Stimulated activated CD4-positive, alpha-beta T cell treated with anti-CD3 and anti-CD28 coated beads, Interleukin-2, amount 100 ng/mL, for 48 hours (primary cell): ENCODE results near the gene FURIN.
"Not testable (repeated sequence)": the region's sequence is repeated elsewhere in the genome, so short reads cannot be mapped to it uniquely, and the experiment has no call there.

Experiments
- DNase-seq, 2 donors: peaks; one replicate each; pipeline ENCODE4 v3.0.0-alpha.2; 2020

The FURIN gene

DNA sequence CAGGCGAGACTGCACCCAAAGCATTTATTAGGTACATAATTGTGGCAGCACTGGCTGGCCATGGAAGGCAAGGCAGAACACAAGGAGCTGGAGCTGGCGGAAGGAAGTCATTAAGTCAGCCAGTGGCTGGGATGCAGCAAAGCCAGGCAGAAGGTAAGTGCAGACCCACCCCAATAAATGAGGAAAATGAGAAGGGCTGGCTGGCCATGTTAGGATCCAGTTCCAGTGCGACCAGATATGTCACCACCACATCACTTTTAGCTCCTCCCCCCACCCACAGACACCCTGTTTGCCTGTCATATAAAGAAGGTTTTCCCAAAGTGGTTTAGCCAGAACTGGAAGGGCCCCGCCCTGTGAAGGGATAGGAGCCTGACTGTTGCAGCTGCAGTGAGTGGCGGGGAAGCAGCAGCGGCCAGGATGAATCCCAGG lies at the start of gene FURIN:
Gene FURIN (plus strand): TSS at position 328 of the 429 bp plus-strand sequence. CDS start 7,153 bp downstream, outside the sequence.
- DNase-seq = no peak

DNA sequence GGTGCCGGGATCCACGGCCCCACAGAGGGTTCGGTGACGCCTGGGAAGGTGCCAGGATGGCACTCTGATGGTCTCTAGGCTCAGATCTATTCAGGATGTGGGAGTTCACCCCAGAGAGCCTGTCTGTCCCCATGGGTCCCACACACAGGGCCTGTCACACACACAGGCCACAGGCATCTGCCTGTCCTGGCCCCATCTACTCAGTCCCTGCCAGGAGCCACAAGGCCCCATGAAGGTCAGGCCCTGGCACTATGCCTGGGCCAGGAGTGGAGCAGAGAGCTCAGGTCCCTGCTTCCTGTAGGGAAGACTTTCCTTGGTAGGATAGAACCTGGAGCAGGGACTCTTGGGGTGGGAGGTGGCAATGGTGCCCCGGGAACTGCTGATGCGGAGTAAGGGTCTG lies 49.0 kb upstream of the FURIN start:
- no peak for DNase-seq

DNA sequence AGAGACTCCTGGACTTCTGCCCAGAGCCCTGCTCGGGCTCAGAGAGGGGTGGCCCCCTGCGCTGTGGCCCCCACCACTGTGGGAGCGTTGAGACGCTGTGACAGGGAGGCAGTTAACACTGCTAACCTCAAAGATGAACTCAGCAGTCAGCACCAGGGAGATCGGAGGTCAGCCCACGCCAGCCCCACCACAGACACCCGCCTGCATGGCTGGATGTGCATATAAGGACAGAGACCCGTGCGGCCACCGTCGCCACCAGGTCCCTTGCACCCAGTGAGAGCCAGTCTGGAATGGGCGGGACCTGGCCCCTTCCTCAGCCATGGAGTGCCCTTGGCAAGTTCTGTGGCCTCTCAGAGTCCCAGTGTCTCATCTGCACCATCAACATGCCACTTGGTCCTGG lies 48.5 kb upstream of the FURIN start:
- DNase-seq = no peak

DNA sequence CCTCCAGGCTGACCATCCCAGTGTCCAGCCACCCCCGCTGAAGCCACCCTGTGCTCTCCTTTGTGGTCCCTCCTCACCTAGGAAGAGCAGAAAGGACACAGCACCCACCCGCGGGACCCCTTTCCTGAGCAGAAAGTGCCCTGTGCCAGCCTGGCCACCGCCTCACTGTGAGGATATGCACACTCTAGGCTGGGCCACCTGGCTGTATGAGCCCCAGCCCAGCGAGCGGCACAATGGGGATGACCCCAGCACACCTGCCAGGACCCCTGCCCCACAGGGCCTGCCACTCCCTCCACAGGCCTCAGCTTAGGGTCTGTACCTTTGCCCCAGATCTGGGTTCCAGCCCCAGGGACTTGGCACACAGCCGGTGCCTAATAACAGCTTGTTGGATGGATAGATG lies 47.9 kb upstream of the FURIN start:
- DNase-seq = no peak

DNA sequence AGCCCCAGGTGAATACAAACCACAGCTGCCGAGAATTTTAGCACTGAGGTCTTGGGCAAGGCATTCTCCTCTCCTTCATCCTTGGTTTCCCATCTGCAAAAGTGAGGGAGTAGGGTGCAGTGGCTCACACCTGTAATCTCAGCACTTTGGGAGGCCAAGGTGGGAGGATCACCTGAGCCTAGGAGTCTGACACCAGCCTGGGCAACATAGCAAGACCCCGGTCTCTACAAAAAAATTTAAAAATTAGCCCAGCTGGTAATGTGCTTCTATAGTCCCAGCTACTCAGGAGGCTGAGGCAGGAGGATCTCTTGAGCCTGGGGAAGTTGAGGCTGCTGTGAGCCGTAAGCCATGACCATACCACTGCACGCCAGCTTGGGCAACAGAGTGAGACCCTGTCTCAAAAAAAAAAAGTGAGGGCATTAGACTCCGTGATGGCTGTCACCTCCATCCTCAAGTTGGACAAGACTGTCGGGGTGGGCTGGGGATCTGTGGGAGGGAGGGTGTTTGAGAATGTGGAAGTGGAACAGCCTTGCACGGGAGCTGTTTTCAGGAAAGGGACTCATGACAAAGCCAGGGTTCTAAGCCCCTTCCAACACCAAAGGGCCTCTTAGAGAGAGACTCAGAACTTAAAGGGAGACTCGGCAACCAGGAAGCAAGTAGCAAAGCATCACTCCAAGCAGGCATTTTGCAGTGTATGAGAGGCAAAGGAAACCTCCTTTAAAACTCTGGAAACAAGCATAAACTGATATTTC lies 46.0 kb upstream of the FURIN start:
- DNase-seq = no peak

DNA sequence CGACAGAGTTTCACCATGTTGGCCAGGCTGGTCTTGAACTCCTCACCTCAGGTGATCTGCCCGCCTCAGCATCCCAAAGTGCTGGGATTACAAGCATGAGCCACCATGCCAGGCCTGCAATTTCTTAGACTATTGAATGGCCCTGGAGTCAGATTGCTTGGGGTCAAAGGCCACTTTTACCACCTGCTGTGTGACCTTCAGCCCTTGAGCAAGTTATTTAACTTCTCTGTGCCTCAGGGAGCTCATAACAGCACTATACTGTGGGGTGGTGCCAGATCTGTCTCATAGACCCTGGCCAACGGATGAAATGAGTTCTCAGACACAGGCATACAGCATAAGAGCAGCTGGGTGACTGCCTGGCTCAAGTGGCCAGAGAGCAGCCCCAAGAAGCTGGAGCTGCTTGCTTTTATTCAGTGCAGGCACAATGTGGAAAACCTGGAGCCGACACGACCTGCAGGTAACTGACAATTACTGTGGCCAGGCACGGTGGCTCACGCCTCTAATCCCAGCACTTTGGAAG lies 44.9 kb upstream of the FURIN start:
- DNase-seq = no peak

DNA sequence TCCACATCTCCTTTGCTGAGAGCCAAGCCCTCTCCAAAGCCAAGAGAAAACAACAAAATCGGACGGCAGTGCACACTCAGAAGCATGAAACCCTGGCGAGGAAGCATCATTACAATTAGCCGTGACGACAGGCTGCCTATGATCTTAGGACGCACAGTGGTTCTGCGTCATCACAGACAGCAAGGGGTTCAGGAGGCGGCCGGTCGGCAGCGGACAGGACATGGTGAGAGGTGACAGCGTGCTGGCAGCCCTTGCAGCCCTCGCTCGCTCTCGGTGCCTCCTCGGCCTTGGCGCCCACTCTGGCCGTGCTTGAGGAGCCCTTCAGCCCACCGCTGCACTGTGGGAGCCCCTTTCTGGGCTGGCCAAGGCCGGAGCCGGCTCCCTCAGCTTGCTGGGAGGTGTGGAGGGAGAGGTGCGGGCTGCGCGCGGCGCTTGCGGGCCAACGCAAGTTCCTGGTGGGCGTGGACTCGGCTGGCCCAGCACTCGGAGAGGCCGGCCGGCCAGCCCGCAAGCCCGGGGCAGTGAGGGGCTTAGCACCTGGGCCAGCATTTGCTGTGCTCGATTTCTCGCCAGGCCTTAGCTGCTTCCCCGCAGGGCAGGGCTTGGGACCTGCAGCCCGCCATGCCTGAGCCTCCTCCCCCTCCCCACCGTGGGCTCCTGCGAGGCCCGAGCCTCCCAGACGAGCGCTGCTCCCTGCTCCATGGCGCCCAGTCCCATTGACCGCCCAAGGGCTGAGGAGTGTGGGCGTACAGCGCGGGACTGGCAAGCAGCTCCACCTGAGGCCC lies 43.1 kb upstream of the FURIN start:
- DNase-seq = not testable (repeated sequence)

DNA sequence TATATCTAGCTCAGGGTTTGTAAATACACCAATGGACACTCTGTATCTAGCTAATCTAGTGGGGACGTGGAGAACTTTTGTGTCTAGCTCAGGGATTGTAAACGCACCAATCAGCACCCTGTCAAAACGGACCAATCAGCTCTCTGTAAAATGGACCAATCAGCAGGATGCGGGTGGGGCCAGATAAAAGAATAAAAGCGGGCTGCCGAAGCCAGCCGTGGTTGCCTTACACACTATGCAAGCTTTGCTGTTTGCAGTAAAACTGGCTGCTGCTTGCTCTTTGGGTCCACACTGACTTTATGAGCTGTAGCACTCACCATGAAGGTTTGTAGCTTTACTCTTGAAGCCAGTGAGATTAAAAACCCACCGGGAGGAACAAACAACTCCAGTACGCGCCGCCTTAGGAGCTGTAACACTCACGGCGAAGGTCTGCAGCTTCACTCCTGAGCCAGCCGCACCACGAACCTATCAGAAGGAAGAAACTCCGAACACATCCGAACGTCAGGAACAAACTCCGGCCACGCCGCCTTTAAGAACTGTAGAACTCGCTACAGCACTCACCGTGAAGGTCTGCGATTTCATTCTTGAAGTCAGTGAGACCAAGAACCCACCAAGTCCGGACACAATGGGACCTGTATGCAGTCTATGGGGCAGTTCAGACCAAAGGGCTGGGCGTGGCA lies 42.0 kb upstream of the FURIN start:
- not testable (repeated sequence) for DNase-seq

DNA sequence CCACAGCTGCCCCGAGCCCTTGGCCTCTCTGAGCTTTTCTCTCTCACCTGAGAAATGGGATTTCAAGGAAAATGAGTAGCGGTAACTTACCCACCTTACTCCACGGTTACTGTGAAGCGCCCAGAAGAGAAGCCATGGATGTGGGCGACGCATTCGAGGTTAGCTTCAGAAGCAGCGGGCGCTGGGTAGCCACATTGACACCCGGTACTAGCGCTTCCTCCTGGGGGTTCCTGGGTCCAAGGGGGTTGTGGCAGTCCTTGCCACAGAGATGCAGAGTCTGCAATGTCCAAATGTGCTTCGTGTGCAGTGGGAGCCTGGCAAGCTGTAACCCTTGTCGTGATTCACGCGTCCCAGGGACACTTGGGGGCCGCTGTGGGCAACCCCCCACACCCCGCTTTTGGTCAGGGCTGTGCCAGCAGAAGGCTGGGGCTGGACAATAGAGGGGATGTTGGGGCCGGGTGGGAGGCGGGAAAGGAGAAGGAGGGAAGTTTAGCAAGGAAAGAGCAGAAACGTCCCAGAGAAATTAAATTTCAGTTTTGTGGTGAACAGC lies 41.4 kb upstream of the FURIN start:
- no peak for DNase-seq

DNA sequence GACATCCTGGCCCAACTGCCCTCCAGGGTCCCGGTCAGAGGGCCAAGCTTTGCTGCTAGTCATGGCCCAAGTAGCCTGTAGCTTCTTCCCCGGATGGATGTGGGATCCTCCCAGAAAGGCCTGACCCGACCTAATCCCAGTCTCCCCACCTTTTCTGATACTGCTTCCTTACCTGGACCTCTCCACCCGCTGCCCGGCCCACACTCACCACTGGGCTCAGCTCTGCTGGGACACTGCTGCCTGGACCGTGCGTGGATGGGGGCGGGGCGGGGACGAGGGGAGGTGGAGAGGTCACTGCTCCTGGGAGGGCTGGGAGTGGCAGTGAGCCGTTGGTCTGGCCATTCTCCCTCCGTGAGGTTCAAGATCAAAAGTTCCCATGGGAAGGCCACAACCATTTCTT lies 40.3 kb upstream of the FURIN start:
- no peak for DNase-seq

DNA sequence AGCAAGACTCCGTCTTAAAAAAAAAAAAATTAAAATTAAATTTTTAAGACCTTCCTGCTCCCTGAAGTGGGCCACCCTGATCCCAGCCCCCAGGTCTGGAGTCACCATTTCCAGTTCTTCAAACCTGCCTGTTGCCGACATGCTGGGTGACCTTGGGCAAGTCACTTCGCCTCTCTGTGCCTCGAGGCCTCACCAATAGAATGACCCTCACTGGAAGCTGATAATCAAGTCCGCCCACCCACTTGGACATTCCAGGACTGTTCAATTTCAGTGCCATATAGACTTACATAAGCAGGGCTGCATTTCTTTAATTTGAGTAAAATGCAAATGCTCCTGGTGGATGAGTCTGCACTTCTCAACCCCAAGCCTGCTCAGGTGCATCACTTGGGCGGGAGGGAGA lies 39.3 kb upstream of the FURIN start:
- no peak for DNase-seq

DNA sequence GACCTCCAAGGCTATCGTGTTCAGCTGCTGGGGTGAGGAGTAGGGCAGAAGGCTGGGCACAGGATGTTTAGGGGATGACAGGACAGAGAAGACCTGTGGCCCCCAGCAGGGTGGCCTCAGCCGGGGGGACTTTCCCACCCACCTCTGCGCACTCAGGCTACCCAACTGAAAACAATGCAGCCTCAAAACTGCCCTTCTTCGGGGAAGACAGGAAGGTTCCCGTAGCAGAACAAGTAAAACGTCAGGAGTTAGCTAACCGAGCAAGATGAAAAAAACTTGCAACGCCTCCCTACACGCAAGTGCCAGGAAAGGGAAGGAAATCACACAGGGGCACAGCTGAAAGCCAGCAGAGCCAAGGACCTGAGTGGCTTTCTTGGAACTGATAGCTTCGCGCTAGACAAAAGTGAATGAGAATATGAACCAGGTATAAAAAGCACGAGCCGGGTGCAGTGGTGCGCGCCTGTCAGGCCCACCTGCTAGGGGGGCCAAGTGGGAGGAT lies 38.4 kb upstream of the FURIN start:
- peak; percentile 40 to 51 for DNase-seq

DNA sequence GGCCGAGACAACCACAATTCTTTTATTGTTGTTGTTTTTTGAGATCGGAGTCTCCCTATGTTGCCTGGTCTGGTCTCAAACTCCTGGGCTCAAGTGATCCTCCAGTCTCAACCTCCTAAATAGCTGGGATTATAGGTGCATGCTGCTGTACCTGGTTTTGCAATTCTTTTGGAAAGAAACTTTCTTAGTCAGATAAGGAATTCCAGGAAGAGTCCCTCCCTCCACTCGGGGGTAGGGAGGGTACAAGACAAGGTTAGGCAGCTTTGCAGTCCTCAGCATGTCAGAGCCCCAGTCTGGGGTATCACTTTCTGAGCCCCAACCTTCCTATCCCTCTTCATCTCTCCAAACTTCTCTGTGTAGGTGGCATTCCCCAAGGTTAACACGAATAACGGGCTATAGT lies 33.8 kb upstream of the FURIN start:
- DNase-seq = no peak

DNA sequence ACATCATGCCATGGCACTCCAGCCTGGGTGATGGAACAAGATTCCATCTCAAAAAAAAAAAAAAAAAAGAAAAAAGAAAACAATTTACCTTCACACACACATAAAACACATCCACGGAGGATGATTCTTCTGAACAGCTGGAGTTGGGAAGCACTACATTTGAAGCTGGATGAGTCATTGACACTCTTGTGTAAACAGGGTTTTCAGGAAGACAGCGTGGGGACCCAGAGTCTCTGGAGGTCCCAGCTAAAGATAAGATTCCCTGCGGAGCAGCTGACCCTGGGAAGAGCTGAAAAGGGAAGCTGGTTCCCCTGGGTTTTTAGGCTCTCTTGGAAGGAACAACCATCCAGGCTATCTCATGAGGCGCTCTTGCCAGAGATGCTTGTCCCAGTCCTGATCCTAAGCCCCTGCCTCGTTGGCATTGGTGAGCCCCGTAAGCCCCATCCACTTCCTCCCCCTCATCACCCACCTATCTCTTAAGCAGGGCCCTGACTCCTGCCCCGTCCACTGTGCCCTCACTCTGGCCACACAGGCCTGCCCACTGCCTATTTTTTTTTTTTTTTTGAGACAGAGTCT lies 32.0 kb upstream of the FURIN start:
- no peak for DNase-seq

DNA sequence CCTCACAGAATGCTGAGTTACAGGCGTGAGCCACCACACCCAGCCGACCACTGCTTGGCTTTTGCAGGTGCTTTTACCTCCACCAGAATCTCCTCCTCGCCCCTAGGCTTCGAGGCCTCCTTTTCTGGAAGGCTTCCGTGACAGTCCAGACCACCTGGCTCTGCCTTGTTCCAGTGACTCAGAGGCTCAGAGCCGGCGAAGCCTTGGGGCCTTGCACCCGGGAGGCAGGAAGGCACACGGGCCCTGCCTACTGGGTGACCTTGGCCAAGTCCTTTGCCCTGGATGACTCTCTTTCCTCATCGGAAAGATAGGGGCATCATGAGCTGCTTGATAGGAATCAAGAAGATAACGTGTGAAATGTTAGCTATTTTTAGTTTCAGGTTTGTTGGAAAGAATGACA lies 31.3 kb upstream of the FURIN start:
- peak; percentile 36 to 37 for DNase-seq

DNA sequence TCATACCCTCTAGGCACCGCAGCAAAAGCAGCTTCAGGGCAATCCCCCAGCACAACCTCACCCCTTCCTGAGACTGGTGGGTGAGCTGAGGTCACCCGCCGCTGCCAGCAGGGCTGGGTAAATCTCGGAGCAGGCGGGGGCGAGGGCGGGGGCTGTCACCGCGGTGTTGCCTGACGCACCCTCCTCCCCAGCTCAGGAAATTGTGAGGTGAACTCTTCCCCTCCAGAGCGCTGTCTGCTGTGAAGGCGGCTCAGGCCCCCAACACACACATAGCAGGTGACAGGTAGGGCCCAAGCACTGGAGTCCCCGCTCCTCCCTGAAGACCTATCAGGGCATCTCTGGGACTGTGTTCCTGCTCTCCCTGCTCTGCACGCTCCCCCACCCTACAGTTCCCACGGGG lies 30.2 kb upstream of the FURIN start:
- peak; percentile 76 to 84 for DNase-seq

DNA sequence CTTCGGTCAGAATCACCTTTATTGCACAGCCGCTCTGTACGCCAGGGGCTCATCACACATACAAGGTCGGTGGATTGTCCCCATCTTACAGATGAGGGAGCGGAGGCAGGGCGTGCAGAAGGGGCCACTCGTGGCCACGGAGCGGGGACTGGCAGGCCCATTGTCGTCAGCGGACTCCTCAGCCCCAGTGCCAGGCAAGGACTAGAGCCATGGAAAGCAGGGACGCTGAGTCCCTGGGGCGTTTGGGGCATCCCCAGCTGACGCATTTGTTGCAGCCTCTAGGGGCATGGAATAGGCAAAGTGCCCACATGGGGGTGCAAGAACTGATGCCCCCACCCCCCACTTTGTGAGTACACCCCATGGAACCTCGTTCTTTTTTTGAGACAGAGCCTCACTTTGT lies 29.8 kb upstream of the FURIN start:
- no peak for DNase-seq

DNA sequence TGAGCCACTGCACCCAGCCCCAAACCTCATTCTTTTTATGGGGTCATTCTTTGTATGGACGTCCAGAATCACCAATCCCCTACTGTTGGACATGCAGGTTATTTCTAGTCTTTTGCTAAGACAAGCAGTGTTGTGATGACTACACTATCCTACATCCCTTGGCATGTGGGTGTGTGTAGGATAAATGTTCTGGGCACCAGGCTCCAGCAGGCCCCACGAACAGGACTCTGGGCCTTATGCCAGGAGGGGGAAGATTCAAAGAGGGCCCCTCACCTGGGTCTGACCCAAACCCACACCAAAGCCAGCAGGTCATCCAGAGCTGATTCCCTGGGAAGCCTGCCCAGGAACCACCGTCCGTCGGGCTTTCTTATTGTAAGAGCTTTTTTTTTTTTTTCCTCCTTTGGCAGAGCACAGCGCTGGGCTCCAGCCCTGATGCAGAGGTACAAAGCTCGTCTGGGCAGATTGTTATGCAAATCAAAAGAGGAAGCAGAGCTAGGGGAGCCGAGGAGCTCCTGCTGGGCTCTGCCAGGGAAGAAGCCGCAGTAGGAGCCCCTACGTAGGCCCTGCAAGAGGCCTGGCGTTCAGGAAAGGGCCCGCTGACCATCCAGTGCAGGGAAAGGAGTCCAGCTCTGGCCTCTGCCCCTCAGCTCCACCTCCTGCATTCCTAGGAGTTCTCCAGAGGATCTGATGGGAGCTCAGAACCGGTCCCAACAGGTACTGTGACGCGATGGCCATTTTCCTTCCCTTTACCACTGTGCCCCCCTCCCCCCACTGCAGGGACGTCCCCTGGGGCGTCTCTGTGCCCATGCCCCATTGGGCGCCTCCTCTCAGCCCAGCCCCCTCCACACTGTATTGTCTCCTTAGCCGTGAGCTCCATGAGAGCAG lies 29.0 kb upstream of the FURIN start:
- peak in 1 of 2 donors; percentile 44 for DNase-seq

DNA sequence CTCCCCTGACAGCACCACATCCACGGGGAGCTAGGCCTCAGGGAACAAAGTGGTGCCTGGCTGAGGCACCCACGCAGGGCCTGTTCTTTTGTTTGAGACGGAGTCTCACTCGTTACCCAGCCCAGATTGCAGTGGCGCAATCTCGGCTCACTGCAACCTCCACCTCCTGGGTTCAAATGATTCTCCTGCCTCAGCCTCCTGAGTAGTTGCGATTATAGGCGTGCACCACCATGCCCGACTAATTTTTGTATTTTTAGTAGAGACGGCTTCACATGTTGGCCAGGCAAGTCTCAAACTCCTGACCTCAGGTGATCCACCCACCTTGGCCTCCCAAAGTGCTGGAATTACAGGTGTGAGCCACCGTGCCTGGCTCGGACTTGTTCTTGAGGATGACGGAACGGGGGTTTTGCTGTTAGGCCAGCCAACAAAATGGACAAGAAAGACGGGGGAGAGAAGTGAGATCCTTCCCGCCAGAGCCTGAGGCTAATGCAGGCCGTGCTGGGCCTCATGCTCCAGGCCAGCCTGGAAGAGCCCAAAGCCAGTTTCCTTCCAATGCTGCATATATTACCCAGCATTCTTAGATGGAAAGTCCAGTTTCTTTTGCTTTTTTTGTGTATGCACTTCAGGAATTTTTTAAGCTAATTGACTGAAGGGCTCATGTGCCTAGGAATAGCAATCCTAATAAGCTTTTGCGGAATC lies 28.1 kb upstream of the FURIN start:
- DNase-seq = no peak

DNA sequence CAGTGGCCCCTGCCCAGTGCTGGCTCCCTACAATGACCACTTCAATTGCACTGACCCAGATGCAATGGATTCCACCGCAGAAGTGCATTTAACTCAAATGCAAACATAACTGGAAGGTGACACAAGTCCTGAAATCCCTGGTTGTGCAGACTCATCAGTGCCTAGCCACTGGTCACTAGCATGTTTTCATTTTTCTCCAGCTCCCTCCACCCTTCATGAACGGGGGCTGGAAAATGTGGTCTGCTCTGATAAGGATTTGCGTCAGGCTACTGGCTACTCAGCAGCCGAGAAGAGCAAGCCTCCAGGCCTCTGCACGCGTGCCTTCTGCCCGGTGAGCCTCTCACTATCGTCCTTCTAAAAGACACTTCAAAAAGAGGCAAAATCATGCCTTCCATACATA lies 27.4 kb upstream of the FURIN start:
- no peak for DNase-seq

DNA sequence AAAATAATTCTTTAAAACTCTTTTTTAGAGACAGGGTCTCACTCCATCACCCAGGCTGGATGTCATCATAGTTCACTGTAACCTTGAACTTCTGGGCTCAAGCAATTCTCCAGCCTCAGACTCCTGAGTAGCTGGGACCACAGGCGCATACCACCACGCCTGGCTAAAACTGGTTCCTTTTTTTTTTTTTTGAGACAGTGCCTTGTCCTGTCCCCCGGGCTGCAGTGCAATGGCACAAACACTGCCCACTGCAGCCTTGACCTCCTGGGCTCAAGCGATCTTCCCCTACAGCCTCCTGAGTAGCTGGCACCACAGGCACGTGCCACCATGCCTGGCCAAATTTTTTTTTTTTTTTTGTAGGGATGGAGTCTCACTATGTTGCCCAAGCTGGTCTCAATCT lies 23.7 kb upstream of the FURIN start:
- DNase-seq = no peak
